Vagina (tissue), 2 donors: ENCODE results near the gene RNF144B. TPM values are rescaled to one million over a fixed set of nuclear protein-coding genes. Genes with fewer than 3 reads are reported as not detected.

Experiments
- DNase-seq, 2 donors: peaks; one replicate each; pipeline ENCODE4 v3.0.0-alpha.2; 2017; ENCODE audit errors: extremely low spot score in 2 of 2
- H3K27ac ChIP-seq: fragments of 200-600 bp; sonication (generic); one replicate; pipeline ENCODE4 v1.5.1; 2019
- H3K27me3 ChIP-seq: fragments of 200-600 bp; sonication (generic); one replicate; pipeline ENCODE4 v1.5.1; 2019
- H3K36me3 ChIP-seq, 2 donors: fragments of 200-600 bp; sonication (generic); one replicate each; pipeline ENCODE4 v1.5.1; 2017 to 2019
- H3K4me1 ChIP-seq: fragments of 200-600 bp; sonication (generic); one replicate; pipeline ENCODE4 v1.5.1; 2019
- H3K4me3 ChIP-seq, 2 donors: fragments of 200-600 bp; sonication (generic); 1 replicate in 1 of 2; 2 replicates in 1 of 2; pipeline ENCODE4 v1.5.1; 2016 to 2019
- H3K9me3 ChIP-seq: fragments of 200-600 bp; sonication (generic); one replicate; pipeline ENCODE4 v1.5.1; 2019
- CTCF ChIP-seq, 3 experiments: fragments of 450-650 bp in 2 of 3; fragments of 200-600 bp in 1 of 3; sonication (generic) in 1 of 3; IDR thresholded peaks; one replicate each; pipeline ENCODE4 v1.5.1; 2017 to 2019; ENCODE audit warnings: antibody characterized with exemption in 3 of 3, mild to moderate bottlenecking in 2 of 3, moderate library complexity in 2 of 3
- POLR2A ChIP-seq, 2 donors: fragments of 450-650 bp; IDR thresholded peaks; one replicate each; pipeline ENCODE4 v1.6.1; 2017; ENCODE audit warnings: antibody characterized with exemption in 2 of 2, mild to moderate bottlenecking in 2 of 2, moderate library complexity in 2 of 2
- POLR2AphosphoS5 ChIP-seq, 2 donors: sonication (generic); formaldehyde crosslinking; IDR thresholded peaks; one replicate each; pipeline ENCODE4 v1.9.0; 2017; ENCODE audit warnings: antibody characterized with exemption in 2 of 2, mild to moderate bottlenecking in 2 of 2, low read depth in 1 of 2; ENCODE audit not compliant: insufficient read depth in 1 of 2
- intact Hi-C: fragments of 100-400 bp; cut with DNase I; formaldehyde crosslinking; loops from one replicate; pipeline ENCODE4 v1.15.1; 2023
- total RNA-seq: library from RNA; depleted of rRNA; stranded (reverse); fragments of >200 nt; gene quantifications from one replicate; pipeline ENCODE4 v1.2.3, GENCODE V29; 2016

RNF144B gene
- total RNA-seq, 1 donor from 2014 or later: 6.9 TPM

GRCh38 chr6:18422136-18422535, 35.0 kb downstream of the RNF144B start:
- Histone ChIP-seq H3K27ac (no peak overlapping the region), H3K4me1 (no peaks in the 10 kb centered on the region), H3K4me3 (no peak overlapping the region), H3K9me3 (no peaks in the 10 kb centered on the region), H3K36me3 (no peaks in the 10 kb centered on the region), H3K27me3 (no peaks in the 10 kb centered on the region)
- no peak for DNase-seq
- TF ChIP-seq POLR2A (IDR thresholded peaks at IDR 0.05) (no peak), CTCF (IDR thresholded peaks at IDR 0.05) (no peak), POLR2AphosphoS5 (IDR thresholded peaks at IDR 0.05; ENCODE audit: insufficient read depth in 1 of 2, low read depth in 1 of 2) (no peak)
- intact Hi-C loops: no loop called here

- intact Hi-C loops: no loop called here
- H3K27ac ChIP-seq: no peak overlapping the region
- TF ChIP-seq POLR2AphosphoS5 (IDR thresholded peaks at IDR 0.05; ENCODE audit: insufficient read depth in 1 of 2, low read depth in 1 of 2): no peak
- TF ChIP-seq CTCF (IDR thresholded peaks at IDR 0.05): no peak
- no peak for TF ChIP-seq POLR2A (IDR thresholded peaks at IDR 0.05)
- DNase-seq: no peak
- no peaks in the 10 kb centered on the region for H3K27me3 ChIP-seq
- no peaks in the 10 kb centered on the region for H3K36me3 ChIP-seq
- no peaks in the 10 kb centered on the region for H3K4me1 ChIP-seq
- H3K9me3 ChIP-seq: no peaks in the 10 kb centered on the region
- no peak overlapping the region for H3K4me3 ChIP-seq
Observed at GRCh38 chr6:18423426-18423825, 36.3 kb downstream of the RNF144B start.

GRCh38 chr6:18424201-18424600, 37.1 kb downstream of the RNF144B start:
- Histone ChIP-seq H3K36me3 (no peaks in the 10 kb centered on the region), H3K27ac (no peak overlapping the region), H3K4me3 (no peak overlapping the region), H3K4me1 (no peaks in the 10 kb centered on the region), H3K27me3 (no peaks in the 10 kb centered on the region), H3K9me3 (no peaks in the 10 kb centered on the region)
- no peak for TF ChIP-seq POLR2A (IDR thresholded peaks at IDR 0.05)
- no peak for TF ChIP-seq CTCF (IDR thresholded peaks at IDR 0.05)
- TF ChIP-seq POLR2AphosphoS5 (IDR thresholded peaks at IDR 0.05; ENCODE audit: insufficient read depth in 1 of 2, low read depth in 1 of 2): no peak
- DNase-seq: no peak
- intact Hi-C loops: no loop called here

- no peaks in the 10 kb centered on the region for H3K36me3 ChIP-seq
- no peaks in the 10 kb centered on the region for H3K9me3 ChIP-seq
- no peaks in the 10 kb centered on the region for H3K27me3 ChIP-seq
- no peak for TF ChIP-seq POLR2AphosphoS5 (IDR thresholded peaks at IDR 0.05; ENCODE audit: insufficient read depth in 1 of 2, low read depth in 1 of 2)
- no peak for TF ChIP-seq CTCF (IDR thresholded peaks at IDR 0.05)
- no peak for TF ChIP-seq POLR2A (IDR thresholded peaks at IDR 0.05)
- no peaks in the 10 kb centered on the region for H3K4me1 ChIP-seq
- no peak for DNase-seq
- H3K27ac ChIP-seq: no peak overlapping the region
- H3K4me3 ChIP-seq: no peak overlapping the region
- intact Hi-C loops: no loop called here
Observed at GRCh38 chr6:18425218-18425617, 38.1 kb downstream of the RNF144B start.

DNA sequence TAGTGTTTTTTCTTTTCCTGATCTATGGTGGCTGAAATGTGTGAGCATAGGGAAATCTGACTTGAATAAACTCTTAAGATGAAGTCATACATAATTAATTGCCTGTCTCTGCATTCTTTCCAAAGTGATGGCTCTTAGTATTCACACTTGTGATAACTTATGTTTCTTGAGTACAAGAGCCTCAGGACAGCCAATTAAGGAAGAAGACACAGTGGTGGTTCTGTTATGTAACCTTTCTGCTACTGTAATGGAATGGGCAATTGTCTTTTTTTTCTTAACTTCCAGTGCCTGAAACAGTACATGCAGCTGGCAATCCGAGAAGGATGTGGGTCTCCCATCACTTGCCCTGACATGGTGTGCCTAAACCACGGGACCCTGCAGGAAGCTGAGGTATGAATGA, 40.1 kb downstream of the RNF144B start:
- H3K27ac ChIP-seq: no peak overlapping the region
- intact Hi-C loops: no loop called here
- H3K27me3 ChIP-seq: no peaks in the 10 kb centered on the region
- no peaks in the 10 kb centered on the region for H3K9me3 ChIP-seq
- no peaks in the 10 kb centered on the region for H3K36me3 ChIP-seq
- H3K4me3 ChIP-seq: no peak overlapping the region
- TF ChIP-seq POLR2A (IDR thresholded peaks at IDR 0.05) (no peak), POLR2AphosphoS5 (IDR thresholded peaks at IDR 0.05; ENCODE audit: insufficient read depth in 1 of 2, low read depth in 1 of 2) (no peak), CTCF (IDR thresholded peaks at IDR 0.05) (no peak)
- DNase-seq: no peak
- no peaks in the 10 kb centered on the region for H3K4me1 ChIP-seq
